Liver (tissue), 9 donors: ENCODE results near the gene SEZ6. TPM values are rescaled to one million over a fixed set of nuclear protein-coding genes. Genes with fewer than 3 reads are reported as not detected.

Source experiments
- DNase-seq: peaks from one replicate; pipeline ENCODE4 v3.0.0-alpha.2; 2017; ENCODE audit warnings: low spot score
- H3K27ac ChIP-seq, 2 donors: one replicate each; pipeline ENCODE4 v1.7.0; 2013; ENCODE audit warnings: inconsistent platforms in 2 of 2, low read length in 2 of 2, control low read depth in 1 of 2, low read depth in 1 of 2, mild to moderate bottlenecking in 1 of 2
- H3K27me3 ChIP-seq, 4 donors: one replicate each; pipeline versions ENCODE4 v1.6.1 to v1.7.0; 2013; ENCODE audit warnings: low read length in 3 of 4, inconsistent platforms in 1 of 4, mild to moderate bottlenecking in 1 of 4, moderate library complexity in 1 of 4; ENCODE audit not compliant: control insufficient read depth in 4 of 4, insufficient read depth in 4 of 4
- H3K36me3 ChIP-seq, 4 donors: one replicate each; pipeline versions ENCODE4 v1.6.1 to v1.7.0; 2013; ENCODE audit warnings: low read length in 3 of 4, mild to moderate bottlenecking in 3 of 4, low read depth in 1 of 4, moderate library complexity in 1 of 4; ENCODE audit not compliant: control insufficient read depth in 4 of 4, insufficient read depth in 3 of 4
- H3K4me1 ChIP-seq, 4 donors: one replicate each; pipeline versions ENCODE4 v1.6.1 to v1.7.0; 2013; ENCODE audit warnings: low read length in 3 of 4, mild to moderate bottlenecking in 3 of 4, moderate library complexity in 1 of 4; ENCODE audit not compliant: control insufficient read depth in 4 of 4, insufficient read depth in 4 of 4
- H3K4me3 ChIP-seq, 3 donors: one replicate each; pipeline versions ENCODE4 v1.6.1 to v1.7.0; 2013; ENCODE audit warnings: low read length in 3 of 3, control low read depth in 1 of 3, low read depth in 1 of 3, mild to moderate bottlenecking in 1 of 3
- H3K9ac ChIP-seq, 2 donors: one replicate each; pipeline ENCODE4 v1.7.0; 2013; ENCODE audit warnings: low read length in 2 of 2, mild to moderate bottlenecking in 2 of 2, moderate library complexity in 2 of 2, control low read depth in 1 of 2, low read depth in 1 of 2
- H3K9me3 ChIP-seq, 4 donors: one replicate each; pipeline versions ENCODE4 v1.6.1 to v1.7.0; 2013; ENCODE audit warnings: low read length in 3 of 4; ENCODE audit not compliant: control insufficient read depth in 4 of 4
- EGR1 ChIP-seq, 2 donors: IDR thresholded peaks; 2 replicates each; pipeline ENCODE4 v1.6.1; 2016 to 2018; ENCODE audit warnings: antibody characterized with exemption in 2 of 2, low read depth in 2 of 2
- FOXA1 ChIP-seq: IDR thresholded peaks from 2 replicates; pipeline ENCODE4 v1.6.1; 2016; ENCODE audit warnings: antibody characterized with exemption
- FOXA2 ChIP-seq: IDR thresholded peaks from 2 replicates; pipeline ENCODE4 v1.6.1; 2016; ENCODE audit warnings: antibody characterized with exemption
- GABPA ChIP-seq, 2 donors: IDR thresholded peaks in 1 of 2; conservative IDR thresholded peaks in 1 of 2; 2 replicates each; pipeline ENCODE4 v1.6.1; 2016; ENCODE audit warnings: antibody characterized with exemption in 2 of 2, mild to moderate bottlenecking in 1 of 2, moderate library complexity in 1 of 2
- HNF4G ChIP-seq: IDR thresholded peaks from 2 replicates; pipeline ENCODE4 v1.6.1; 2016; ENCODE audit warnings: antibody characterized with exemption
- JUND ChIP-seq, 2 donors: IDR thresholded peaks; 2 replicates each; pipeline ENCODE4 v1.6.1; 2016; ENCODE audit warnings: antibody characterized with exemption in 2 of 2
- NR2F2 ChIP-seq: IDR thresholded peaks from 2 replicates; pipeline ENCODE4 v1.6.1; 2016; ENCODE audit warnings: antibody characterized with exemption
- RAD21 ChIP-seq, 2 donors: IDR thresholded peaks; 2 replicates each; pipeline ENCODE4 v1.6.1; 2016; ENCODE audit warnings: antibody characterized with exemption in 2 of 2, mild to moderate bottlenecking in 2 of 2
- RXRA ChIP-seq, 2 donors: IDR thresholded peaks; 2 replicates each; pipeline ENCODE4 v1.6.1; 2017 to 2018; ENCODE audit warnings: antibody characterized with exemption in 2 of 2, mild to moderate bottlenecking in 1 of 2
- SP1 ChIP-seq: IDR thresholded peaks from 2 replicates; pipeline ENCODE4 v1.6.1; 2018; ENCODE audit warnings: antibody characterized with exemption, mild to moderate bottlenecking
- TAF1 ChIP-seq: conservative IDR thresholded peaks from 2 replicates; pipeline ENCODE4 v1.6.1; 2016; ENCODE audit warnings: antibody characterized with exemption, mild to moderate bottlenecking
- YY1 ChIP-seq: IDR thresholded peaks from 2 replicates; pipeline ENCODE4 v1.6.1; 2016; ENCODE audit warnings: antibody characterized with exemption, mild to moderate bottlenecking
- WGBS: extraction: QIAGEN DNeasy Blood & Tissue Kit; methylation state at CpG from one replicate; pipeline ENCODE4 v1.1.7; 2013; 5-methylcytosine and 5-hydroxymethylcytosine counted together
- polyA plus RNA-seq, 2 donors: library from polyadenylated mRNA; stranded (reverse) in 1 of 2; unstranded in 1 of 2; fragments of 200-250 nt in 1 of 2; fragments of >200 nt in 1 of 2; fragmentation: Nextera tagmentation in 1 of 2; extraction: Ambion mirVana in 1 of 2; gene quantifications; one replicate each; pipeline versions ENCODE4 v1.2.1 to v1.2.3, GENCODE V29; 2013 to 2015
- total RNA-seq, 2 donors: library from RNA; depleted of rRNA; stranded (reverse); fragments of >200 nt; gene quantifications; one replicate each; pipeline ENCODE4 v1.2.3, GENCODE V29; 2014
- TF ChIP-seq, protein P1 (sequence below): IDR thresholded peaks from 2 replicates; pipeline ENCODE4 v1.6.1; 2016; ENCODE audit warnings: antibody characterized with exemption
- TF ChIP-seq, protein P2 (sequence below): fragments of 150-350 bp; IDR thresholded peaks from 2 replicates; pipeline ENCODE4 v1.5.1; 2017; ENCODE audit warnings: improper control_type of control experiment, low read depth, low read length; ENCODE audit not compliant: missing input control
- TF ChIP-seq, protein P3 (sequence below): IDR thresholded peaks from 2 replicates; pipeline ENCODE4 v1.6.1; 2016; ENCODE audit warnings: antibody characterized with exemption, mild to moderate bottlenecking
- TF ChIP-seq, protein P4 (sequence below): IDR thresholded peaks from 2 replicates; pipeline ENCODE4 v1.6.1; 2016; ENCODE audit warnings: antibody characterized with exemption
- TF ChIP-seq, protein P5 (sequence below): IDR thresholded peaks from 2 replicates; pipeline ENCODE4 v1.6.1; 2016; ENCODE audit warnings: antibody characterized with exemption
- donor health status: healthy.
- donor health status: healthy.
- donor health status: healthy.
- donor health status: healthy.
- donor health status: healthy.

The SEZ6 gene
- total and polyA plus RNA-seq, 4 donors: 0.39 TPM; not detected in 3

DNA sequence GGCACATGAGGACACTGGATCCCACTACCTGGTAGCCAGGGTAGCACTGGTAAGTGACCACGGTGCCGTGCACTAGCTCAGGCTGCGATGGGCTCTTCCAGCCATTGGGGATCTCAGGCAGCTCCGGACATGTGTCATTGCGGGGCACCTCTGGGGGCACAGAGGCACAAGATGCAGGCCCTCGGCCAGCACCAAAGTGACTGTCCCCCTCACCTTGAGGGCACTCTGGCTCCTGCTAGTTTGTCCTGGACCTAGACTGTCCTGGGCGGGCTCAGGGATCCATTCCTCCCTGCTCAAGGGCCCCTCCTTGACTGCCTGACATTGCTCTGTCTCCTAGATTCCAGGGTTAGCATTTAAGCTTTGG lies 47.9 kb downstream of the SEZ6 start:
- peaks cover 0 to 6% (median under 1%) of the 10 kb centered on the region in 4 donors for H3K4me1 ChIP-seq
- H3K27me3 ChIP-seq: no peaks in the 10 kb centered on the region
- 96% methylated on average over 7 of the region's 7 CpGs for WGBS
- TF ChIP-seq YY1: no peak
- TF ChIP-seq, protein P1, sequence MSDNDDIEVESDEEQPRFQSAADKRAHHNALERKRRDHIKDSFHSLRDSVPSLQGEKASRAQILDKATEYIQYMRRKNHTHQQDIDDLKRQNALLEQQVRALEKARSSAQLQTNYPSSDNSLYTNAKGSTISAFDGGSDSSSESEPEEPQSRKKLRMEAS: no peak
- no peak for TF ChIP-seq FOXA1
- no peak for TF ChIP-seq JUND (IDR thresholded peaks at IDR 0.05)
- no peak for TF ChIP-seq EGR1 (IDR thresholded peaks at IDR 0.05; ENCODE audit: low read depth in 2 of 2)
- TF ChIP-seq RAD21 (IDR thresholded peaks at IDR 0.05): no peak
- no peak for TF ChIP-seq FOXA2
- TF ChIP-seq RXRA (IDR thresholded peaks at IDR 0.05): no peak
- TF ChIP-seq, protein P2, sequence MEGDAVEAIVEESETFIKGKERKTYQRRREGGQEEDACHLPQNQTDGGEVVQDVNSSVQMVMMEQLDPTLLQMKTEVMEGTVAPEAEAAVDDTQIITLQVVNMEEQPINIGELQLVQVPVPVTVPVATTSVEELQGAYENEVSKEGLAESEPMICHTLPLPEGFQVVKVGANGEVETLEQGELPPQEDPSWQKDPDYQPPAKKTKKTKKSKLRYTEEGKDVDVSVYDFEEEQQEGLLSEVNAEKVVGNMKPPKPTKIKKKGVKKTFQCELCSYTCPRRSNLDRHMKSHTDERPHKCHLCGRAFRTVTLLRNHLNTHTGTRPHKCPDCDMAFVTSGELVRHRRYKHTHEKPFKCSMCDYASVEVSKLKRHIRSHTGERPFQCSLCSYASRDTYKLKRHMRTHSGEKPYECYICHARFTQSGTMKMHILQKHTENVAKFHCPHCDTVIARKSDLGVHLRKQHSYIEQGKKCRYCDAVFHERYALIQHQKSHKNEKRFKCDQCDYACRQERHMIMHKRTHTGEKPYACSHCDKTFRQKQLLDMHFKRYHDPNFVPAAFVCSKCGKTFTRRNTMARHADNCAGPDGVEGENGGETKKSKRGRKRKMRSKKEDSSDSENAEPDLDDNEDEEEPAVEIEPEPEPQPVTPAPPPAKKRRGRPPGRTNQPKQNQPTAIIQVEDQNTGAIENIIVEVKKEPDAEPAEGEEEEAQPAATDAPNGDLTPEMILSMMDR: no peak
- TF ChIP-seq, protein P3, sequence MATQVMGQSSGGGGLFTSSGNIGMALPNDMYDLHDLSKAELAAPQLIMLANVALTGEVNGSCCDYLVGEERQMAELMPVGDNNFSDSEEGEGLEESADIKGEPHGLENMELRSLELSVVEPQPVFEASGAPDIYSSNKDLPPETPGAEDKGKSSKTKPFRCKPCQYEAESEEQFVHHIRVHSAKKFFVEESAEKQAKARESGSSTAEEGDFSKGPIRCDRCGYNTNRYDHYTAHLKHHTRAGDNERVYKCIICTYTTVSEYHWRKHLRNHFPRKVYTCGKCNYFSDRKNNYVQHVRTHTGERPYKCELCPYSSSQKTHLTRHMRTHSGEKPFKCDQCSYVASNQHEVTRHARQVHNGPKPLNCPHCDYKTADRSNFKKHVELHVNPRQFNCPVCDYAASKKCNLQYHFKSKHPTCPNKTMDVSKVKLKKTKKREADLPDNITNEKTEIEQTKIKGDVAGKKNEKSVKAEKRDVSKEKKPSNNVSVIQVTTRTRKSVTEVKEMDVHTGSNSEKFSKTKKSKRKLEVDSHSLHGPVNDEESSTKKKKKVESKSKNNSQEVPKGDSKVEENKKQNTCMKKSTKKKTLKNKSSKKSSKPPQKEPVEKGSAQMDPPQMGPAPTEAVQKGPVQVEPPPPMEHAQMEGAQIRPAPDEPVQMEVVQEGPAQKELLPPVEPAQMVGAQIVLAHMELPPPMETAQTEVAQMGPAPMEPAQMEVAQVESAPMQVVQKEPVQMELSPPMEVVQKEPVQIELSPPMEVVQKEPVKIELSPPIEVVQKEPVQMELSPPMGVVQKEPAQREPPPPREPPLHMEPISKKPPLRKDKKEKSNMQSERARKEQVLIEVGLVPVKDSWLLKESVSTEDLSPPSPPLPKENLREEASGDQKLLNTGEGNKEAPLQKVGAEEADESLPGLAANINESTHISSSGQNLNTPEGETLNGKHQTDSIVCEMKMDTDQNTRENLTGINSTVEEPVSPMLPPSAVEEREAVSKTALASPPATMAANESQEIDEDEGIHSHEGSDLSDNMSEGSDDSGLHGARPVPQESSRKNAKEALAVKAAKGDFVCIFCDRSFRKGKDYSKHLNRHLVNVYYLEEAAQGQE: no peak
- no peak for TF ChIP-seq SP1
- TF ChIP-seq, protein P4, sequence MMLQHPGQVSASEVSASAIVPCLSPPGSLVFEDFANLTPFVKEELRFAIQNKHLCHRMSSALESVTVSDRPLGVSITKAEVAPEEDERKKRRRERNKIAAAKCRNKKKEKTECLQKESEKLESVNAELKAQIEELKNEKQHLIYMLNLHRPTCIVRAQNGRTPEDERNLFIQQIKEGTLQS: no peak
- TF ChIP-seq GABPA (IDR thresholded peaks at IDR 0.05 in 1 of 2, conservative IDR thresholded peaks at IDR 0.05 in 1 of 2): no peak
- H3K9ac ChIP-seq: no peak overlapping the region
- no peaks in the 10 kb centered on the region for H3K9me3 ChIP-seq
- no peak overlapping the region for H3K27ac ChIP-seq
- H3K4me3 ChIP-seq: no peak overlapping the region
- no peaks in the 10 kb centered on the region for H3K36me3 ChIP-seq
- no peak for DNase-seq

DNA sequence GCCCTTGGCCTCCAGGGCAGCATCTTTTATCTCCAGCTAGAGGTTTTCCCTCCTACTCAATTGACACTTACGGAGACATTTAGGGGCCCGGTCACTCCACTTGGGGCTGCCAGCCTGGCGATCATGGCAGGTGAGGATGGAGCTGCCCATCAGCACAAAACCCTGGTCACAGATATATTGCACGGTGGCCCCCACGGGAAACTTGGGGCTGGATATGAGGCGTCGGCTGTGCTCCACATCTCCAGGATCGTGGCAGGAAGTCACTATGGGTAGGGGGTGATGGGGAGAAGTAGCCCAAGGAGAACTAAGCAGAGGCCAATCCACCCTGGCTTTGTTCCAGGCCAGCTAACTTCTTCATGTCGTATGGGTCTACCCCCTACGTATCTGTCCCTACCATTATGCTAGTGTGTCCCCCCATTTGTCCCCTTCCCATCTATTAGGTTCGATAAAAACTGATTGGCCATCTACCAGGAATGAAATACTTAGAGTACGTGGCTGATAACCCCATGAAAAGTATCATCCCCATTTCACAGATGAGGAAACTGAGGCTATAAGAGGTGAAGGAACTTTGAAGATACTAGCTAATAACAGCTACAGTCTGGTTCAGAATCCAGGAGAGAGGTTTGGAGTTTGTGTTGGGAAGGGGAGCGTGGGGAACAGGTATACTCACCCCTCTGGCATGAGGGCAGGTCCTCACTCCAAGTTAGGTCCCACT lies 48.4 kb downstream of the SEZ6 start:
- H3K27me3 ChIP-seq: no peaks in the 10 kb centered on the region
- H3K27ac ChIP-seq: no peak overlapping the region
- DNase-seq: no peak
- H3K4me3 ChIP-seq: no peak overlapping the region
- no peaks in the 10 kb centered on the region for H3K9me3 ChIP-seq
- H3K9ac ChIP-seq: no peak overlapping the region
- no peaks in the 10 kb centered on the region for H3K36me3 ChIP-seq
- 94% methylated on average over 13 of the region's 13 CpGs for WGBS
- H3K4me1 ChIP-seq: peaks cover 0 to 11% (median 5%) of the 10 kb centered on the region in 4 donors
- TF ChIP-seq FOXA1 (no peak), JUND (IDR thresholded peaks at IDR 0.05) (no peak), GABPA (IDR thresholded peaks at IDR 0.05 in 1 of 2, conservative IDR thresholded peaks at IDR 0.05 in 1 of 2) (no peak), NR2F2 (no peak), RXRA (IDR thresholded peaks at IDR 0.05) (no peak), HNF4G (no peak), YY1 (no peak), TAF1 (no peak), RAD21 (IDR thresholded peaks at IDR 0.05) (no peak)
- TF ChIP-seq, protein P5, sequence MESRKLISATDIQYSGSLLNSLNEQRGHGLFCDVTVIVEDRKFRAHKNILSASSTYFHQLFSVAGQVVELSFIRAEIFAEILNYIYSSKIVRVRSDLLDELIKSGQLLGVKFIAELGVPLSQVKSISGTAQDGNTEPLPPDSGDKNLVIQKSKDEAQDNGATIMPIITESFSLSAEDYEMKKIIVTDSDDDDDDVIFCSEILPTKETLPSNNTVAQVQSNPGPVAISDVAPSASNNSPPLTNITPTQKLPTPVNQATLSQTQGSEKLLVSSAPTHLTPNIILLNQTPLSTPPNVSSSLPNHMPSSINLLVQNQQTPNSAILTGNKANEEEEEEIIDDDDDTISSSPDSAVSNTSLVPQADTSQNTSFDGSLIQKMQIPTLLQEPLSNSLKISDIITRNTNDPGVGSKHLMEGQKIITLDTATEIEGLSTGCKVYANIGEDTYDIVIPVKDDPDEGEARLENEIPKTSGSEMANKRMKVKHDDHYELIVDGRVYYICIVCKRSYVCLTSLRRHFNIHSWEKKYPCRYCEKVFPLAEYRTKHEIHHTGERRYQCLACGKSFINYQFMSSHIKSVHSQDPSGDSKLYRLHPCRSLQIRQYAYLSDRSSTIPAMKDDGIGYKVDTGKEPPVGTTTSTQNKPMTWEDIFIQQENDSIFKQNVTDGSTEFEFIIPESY: no peak
- TF ChIP-seq, protein P1: no peak
- TF ChIP-seq, protein P4: no peak
- TF ChIP-seq, protein P3: no peak
